Forelimb muscle (tissue), 1 donor: Measurements from ENCODE around the gene WNK1. TPM values are rescaled to one million over a fixed set of nuclear protein-coding genes. Genes with fewer than 3 reads are reported as not detected.
"Not testable (repeated sequence)": the region's sequence is repeated elsewhere in the genome, so short reads cannot be mapped to it uniquely, and the experiment has no call there.

Experiments used
- DNase-seq: peaks from one replicate; pipeline ENCODE4 v3.0.0-alpha.2; 2013; ENCODE audit warnings: low read depth
- polyA plus RNA-seq: library from polyadenylated mRNA; unstranded; fragments of 120-200 nt; gene quantifications from one replicate; pipeline ENCODE4 v1.2.1, GENCODE V29; 2013; ENCODE audit not compliant: insufficient read length

The WNK1 gene
- 65.0 TPM for polyA plus RNA-seq

DNA sequence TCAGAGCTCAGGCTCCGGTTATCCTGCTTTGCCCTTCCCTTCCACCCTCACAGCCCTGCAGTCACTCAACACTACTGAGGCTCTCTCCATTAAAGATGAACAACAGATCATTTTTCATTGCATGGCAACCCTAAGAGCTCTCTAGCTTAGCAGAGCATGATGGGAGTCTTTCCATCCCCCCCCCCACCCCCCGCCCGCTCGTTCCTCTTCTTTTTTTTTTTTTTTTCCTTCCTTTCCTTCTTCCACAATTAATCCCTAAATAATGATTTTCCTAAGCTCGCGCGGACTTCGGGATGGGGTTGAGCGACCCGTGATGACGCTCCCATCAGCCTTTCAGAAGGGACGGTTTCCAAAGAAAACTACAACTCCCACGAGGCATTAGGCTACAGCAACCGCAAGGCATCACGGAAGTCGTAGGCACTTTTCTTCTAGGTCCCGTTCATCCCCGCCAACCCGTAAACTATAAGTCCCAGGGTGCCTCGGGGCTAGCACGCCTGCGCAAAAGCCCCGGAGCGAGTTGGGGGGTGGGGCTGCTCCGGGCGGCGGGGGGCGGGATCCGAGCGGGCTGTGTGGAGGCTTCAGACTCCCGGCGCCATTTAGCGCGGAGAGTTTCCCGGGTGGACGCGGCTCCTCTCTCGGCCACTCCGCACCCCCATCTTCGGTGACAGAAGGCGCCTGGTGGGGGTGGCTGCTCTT lies at the start of gene WNK1:
WNK1 (plus strand) TSS at position 581 of the 696 bp plus-strand sequence. CDS start 987 bp downstream, outside the sequence.
- peak; percentile 99 for DNase-seq

DNA sequence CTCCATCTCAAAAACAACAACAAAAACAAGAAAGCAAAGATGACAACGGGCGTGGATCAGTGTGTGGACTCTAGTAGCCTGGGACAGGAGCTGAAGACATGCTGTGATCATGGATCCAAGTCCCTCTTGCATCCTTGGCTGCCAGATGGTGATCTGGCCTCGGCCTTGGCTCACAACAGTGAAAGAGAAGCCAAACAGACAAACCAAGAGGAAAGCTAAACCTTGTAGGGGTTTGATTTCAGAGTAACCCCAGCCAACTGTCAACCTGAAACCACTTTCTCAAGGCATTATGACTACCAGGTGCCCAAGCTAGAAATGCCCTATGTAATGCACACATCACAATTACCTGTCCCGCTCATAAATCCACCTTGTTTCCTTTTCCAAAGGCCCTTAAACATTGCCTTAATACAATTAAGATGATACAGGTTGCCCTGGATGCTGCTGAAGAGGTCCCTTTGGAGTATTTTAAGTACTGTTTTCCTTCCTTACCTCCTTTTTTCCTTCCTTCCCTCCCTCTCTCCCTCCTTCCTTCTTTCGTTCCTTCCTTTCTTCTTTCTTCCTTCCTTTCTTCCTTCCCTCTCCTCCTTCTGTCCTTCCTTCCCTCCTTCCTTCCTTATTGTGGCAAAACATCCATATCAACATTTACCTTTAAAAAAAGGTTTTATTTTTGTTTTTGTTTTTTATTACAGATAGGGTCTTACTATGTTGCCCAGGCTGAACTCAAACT lies 47.7 kb upstream of the WNK1 start:
- DNase-seq: no peak

DNA sequence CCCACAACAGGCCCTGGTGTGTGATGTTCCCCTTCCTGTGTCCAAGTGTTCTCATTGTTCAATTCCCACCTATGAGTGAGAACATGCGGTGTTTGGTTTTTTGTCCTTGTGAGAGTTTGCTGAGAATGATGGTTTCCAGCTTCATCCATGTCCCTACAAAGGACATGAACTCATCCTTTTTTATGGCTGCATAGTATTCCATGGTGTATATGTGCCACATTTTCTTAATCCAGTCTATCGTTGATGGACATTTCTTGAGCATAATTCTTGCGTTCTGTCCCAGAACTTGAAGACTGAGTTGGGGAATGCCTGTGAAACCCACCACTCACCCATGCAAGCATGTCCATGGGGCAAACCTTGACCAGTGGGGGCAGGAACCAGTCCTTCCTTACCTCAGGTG lies 44.3 kb upstream of the WNK1 start:
- not testable (repeated sequence) for DNase-seq

DNA sequence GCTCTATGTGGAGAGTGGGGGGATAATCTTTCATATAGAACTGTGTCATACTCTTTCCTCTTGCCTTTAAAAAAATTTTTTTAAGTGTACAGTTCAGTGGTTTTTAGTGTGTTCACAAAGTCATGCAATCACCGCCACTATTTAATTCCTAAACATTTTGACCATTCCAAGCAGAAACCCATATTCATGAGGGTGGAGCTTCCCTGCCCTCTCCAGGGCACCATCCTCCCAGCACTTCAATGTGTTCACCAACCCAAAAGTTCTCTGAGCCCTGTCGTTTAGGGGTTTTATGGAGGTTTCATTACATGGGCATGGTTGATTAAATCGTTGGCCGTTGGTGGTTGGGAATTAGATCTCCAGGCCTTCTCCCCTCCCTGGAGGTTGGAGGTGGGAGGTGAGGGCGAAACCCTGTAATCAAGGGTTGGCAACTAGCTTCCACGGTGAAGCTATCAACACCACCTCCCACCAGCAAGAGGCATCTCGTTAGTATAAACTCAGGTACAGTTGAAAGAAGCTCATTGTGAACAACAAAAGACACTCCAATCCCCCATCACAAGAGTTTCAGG lies 42.8 kb upstream of the WNK1 start:
- no peak for DNase-seq

DNA sequence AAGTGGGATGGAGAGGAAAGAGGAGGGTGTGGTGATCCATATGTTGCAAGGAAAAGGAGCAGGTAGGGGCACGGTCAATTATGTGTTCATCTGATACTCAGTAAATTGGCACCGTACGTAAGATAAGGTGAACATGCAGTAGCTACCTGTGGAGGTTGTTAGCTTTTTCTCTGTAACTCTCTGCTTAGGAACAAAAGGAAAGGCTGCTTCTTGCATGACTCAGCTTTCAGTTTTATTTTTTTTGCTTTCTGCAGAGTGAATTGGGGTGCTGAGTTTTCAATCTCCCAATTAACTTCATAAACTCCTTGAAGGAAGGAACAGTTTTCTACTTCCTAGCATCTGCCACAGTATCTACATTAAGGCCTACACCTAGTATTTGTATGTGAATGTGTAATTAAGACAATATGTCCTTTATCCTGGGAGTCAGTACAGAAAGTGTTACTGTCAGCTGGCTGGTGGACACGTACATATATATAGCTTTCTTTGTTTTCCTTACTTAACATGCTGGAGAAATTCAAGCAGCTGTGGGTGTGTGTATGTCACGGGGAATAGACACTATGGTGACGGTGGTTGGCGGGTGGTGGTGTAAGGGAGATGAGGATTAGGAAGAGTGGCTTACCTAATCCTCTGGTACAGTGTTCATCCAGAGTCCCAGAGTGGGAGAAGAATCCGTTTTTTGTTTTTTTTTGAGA lies 40.1 kb upstream of the WNK1 start:
- no peak for DNase-seq

DNA sequence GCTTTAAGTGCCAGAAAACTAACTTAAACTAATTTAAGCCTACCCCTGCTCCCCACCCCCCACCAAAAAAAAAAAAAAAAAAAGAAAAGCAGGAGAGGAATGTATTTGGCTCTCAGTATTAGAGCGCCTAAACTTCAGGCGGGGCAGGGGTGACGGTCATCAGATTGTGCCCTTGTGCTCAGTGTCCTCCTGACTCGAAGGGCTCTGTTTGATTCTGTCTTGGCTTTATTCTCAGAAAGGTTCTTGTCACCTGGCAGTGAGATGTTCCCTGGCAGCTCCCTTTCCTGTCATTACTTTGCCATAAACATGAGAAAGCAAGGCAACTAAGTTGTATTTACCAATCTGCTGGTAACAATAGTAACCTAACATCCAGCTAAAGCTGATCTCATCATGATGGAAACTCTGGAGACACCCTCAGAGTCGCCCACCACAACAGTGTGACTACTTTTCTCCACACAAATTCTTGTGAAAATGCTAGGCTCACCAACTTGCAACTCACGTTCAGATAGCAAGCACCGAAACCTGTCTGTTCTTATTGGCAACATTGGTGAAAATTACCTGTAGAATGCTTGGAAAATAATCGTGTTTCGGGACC lies 39.0 kb upstream of the WNK1 start:
- DNase-seq: no peak

DNA sequence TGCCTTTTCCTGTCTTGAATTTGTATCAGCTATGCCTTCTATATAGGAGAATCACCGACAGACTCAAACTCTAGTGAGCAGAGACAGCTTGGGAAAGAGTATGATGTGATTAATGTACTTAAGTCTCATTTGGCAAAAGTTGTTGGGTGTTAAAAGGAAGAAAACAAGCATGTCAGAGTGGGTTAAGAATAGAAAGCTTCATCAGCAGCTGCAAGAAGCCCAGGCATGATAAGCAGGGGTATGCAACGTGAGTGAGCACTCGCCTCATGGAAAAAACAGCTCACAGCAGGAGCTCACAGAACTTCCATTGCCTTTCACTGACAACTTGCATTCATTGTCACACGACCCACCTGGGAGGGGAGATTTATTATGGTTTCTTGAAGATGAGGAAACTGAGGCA lies 35.9 kb upstream of the WNK1 start:
- DNase-seq: no peak

DNA sequence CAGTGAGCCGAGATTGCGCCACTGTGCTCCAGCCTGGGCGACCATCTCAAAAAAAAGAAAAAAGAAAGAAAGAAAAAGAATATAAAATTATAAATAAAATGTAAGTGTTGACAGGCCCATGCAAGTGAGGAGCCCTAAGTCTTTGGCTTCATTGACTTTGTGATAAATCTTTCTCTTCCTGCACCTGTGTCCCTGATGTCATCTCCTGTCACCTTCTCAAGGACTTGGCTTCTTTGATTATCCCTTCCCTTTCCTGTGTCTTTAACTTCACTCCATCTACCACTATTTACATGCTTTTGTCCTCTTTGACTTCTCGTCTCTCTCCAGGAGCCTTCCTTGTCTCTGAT lies 33.6 kb upstream of the WNK1 start:
- no peak for DNase-seq

DNA sequence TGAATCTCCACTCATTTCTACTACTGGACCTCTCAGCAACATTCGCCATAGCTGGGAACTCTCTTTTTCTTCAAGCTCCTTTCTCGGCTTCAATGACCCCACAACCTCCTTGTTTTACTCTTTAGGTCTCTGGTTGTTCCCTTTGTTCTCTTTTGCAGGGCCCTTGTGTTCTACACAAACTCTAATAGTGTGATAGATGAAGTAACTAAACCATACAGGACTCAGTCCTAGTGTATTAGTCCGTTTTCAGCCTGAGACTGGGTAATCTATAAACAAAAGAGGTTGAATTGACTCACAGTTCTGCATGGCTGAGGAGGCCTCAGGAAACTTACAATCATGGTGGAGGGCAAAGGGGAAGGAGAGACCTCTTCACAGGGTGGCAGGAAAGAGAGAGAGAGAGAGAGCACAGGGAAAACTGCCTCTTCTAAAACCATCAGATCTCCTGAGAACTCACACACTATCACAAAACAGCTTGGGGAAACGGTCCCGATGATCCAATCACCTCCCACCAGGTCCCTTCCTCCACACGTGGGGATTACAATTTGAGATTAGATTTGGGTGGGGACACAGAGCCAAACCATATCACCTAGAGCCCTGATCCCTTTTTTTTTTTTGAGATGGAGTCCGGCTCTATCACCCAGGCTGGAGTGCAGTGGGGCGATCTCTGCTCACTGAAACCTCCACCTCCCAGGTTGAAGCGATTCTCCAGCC lies 32.0 kb upstream of the WNK1 start:
- no peak for DNase-seq

DNA sequence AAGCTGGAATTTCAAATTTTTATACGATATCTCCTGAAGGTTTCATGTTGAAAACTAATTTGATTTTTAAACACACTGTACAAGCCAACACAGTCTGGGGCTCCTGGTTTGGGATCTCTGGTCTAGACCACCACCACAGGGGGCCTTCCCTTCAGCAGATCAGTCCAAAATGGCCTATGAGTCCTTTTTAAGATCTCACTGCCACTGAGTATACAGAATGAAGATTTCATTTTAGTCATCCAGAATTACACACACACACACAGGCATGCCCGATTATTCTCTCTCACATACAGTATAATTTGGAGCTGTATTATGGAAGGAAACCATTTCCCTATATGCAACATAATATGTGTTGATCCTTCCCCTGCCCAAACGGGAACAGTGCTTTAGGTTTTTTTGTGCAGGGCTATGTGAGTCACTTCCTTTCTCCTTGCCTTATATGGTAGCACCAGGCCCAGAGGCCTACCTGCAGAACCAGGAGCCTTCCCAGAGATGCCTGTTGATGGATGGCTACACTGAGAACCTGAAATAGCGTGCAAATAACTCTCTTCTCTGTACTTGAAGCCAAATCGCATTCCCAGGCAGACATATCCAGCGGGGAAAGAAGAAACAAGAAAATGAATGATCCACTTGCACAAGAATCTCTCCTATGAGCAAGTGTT lies 28.1 kb upstream of the WNK1 start:
- no peak for DNase-seq

DNA sequence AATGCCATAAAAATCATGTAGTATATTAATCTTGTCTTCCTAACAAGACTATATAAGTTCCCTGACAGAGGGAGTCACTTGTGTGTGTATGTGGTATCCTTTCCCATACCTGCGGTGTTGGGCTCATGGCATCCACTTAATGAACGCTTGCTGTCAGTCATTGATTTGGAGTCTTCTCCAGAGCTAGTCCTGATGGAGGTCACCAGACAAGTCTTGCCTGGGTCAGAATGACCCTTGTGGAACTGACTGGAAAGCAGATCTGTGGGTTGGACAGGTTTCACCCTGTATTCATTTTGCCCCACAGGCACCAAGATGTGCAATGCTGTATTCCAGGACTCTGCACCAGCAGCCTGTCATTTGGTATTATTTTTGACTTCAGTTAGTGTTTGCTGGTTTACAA lies 27.3 kb upstream of the WNK1 start:
- no peak for DNase-seq

DNA sequence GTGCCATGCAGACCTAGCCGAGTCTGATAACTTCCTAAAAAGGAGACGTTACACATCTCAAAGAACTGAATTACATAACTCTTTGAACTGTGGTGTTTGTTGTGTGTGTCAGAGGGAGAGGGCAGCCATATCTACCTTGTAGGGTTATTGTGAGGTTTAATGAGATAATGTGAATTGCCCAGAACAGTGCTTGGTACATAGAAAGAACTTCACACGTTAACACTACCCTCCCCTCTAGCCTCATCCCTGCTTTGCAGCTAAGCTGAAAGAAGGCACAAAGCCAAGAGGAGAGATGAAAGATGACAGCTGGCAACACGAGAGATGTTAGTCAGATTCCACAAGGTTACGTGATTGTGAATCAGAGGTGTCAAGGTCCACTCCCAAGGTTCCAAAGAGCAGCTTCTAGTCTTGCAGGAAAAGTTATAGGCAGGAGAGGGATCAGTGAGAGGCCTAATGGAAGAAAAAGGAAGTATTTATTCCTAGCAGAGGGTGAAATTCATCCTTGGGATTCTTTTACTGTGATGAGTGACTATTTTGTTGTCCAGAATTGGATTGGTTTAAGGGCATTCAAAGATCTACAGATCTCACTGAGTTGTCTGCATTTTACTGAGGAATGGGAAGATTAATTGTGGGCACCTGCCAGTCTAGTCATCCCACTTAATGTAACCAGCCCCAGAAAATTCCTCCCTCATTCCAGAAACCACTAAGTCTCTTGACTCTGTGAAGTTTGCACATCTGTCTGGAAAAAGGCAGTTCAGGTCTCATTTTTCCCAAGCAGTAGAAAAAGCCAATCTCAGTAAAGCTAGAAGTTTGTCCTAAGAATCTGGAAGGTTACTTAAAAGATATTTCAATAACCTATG lies 25.9 kb upstream of the WNK1 start:
- DNase-seq: no peak

DNA sequence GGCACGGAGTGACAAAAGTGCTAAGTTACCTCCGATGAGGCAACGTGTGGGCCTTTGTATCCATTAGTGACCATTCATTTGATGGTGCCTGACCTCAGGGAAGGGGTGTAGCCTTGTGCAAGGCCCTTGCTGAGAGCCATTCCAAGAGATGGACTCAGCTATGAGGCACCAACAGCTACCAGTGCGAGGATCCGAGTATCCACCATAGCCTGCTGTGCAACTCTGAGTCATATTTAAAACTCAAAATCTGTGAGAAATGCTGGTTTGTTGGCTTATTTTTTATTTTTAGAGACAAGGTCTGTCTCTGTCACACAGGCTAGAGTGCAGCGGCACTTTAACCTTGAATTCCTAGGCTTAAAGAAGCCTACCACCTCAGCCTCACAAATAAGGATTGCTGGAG lies 25.1 kb upstream of the WNK1 start:
- DNase-seq: no peak

DNA sequence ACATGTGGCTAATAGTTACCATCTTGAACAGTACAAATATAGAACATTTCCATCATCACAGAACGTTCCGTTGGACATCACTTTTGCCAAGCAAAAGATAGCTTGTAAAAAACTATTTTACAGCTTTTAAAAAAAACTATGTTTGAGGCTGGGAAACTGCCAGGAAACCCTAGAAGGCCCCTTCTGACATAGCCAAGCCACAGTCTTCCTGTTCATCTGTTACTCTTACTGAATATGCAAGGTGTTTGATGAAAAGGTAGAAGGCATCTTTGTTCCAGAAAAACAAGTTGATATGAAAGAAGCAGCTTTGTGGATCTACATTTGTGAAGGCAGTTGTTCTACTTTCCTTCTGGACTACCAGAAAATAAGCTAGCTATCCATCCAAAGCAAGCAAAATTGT lies 23.6 kb upstream of the WNK1 start:
- no peak for DNase-seq

DNA sequence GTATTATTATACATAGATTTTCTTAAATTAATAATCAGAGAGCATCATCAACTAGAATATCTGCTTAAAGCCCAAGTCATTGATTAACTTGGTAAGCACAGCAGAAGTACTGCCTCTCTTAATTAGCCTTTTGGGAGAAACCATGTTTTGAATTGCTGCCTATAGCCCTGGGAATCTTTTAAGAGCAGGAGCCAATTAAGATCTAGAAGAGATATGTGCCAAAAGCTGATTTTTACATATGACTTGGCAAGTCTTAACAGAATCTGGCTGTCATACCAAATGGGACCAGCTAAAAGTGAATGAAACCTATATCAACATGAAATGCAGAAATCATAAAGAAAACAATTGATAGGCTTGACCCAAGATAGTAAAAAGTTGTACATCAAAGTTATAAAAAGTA lies 23.2 kb upstream of the WNK1 start:
- no peak for DNase-seq

DNA sequence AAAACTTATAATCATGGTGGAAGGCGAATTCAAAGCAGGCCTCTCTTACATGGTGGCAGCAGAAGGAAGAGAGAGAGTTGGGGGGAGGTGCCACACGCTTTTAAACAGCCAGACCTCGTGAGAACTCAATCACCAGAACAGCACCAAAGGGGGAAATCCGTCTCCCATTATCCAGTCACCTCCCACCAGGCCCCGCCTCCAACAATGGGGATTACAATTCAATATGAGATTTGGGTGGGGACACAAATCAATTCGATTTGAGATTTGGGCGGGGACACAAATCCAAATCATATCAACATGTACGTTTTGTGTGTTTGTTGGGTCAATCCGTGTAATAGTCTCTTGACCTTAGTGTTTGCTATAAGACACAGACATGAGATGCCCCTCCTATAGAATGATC lies 21.8 kb upstream of the WNK1 start:
- DNase-seq: no peak

DNA sequence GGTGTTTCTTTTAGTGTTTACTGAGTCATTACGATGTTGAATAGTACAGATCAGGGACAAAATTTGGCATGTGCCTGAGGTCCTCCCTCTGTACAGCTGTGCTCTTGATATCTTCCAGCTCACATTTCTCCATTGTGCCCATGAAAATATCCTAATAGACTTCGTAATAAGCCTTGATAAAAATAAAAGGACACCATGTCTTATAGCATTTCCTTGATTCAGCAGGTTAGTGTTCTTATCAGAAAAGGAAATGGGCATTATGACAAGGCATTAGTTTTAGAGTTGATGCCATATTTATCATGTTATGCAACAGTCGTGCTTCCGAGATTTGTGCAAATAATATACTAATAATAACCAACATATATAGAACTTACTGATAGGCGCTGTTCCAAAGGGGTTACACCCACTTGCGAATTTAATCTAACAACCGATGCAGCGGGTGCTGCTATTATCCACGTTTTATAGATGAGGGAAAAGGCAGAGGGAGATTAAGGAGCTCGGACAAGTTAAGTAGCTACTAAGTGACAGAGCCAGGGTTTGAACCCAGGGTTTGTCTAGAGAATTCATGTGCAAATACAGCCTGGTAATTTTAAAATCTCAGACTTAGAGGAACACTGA lies 15.1 kb upstream of the WNK1 start:
- no peak for DNase-seq

DNA sequence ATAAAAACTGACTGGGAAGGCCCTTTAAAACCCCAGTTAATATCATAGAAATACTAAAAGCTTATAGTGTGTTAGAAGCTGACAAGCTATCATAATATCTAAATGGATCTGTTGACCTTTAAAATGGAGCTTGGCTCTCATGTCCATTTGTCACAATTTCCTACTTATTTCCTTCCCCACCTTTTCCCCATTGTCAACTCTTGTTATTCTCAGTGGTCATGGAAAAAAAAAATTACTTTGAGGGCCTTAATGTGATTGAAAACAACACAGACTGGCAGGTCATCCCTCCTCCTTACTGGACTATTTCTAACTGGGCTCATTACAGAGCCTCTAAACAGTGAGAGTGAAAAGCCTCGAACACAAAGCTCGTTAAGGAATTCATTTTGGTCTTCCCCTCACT lies 13.7 kb upstream of the WNK1 start:
- DNase-seq: no peak

DNA sequence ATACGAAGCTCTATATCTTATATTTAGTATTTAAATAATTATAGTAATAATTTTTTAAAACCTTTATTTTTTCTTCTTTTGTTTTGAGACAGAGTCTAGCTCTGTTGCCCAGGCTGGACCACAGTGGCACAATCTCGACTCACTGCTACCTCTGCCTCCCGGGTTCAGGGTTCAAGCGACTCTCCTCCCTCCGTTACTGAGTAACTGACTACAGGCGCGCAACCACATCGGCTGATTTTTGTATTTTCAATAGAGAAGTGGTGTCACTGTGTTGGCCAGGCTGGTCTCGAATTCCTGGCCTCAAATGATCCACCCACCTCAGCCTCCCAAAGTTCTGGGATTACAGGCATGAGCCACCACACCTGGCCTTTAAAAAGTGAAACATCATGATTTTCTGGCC lies 13.0 kb upstream of the WNK1 start:
- DNase-seq: no peak

DNA sequence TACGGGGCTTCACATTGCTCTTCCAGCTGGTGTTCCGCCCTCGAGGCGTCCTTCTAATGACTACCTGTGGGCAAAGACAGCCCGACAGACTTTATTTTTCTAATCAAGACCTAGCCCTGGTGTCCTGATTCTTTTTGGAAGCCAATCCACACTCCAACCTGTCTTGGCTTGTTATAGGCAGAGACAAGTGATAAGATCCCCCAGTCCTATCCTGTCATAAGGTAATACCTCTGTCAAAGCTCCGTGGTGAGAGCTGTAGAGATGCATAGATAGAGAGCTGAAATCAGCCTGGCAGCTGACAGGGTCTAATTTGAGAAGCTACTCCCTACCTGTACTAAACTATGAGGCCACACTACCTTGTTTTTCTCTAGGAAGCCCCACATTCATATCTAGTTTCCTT lies 11.5 kb upstream of the WNK1 start:
- no peak for DNase-seq
